Calu3 (cell line): ENCODE measurements around the gene CNTN1. TPM values are rescaled to one million over a fixed set of nuclear protein-coding genes. Genes with fewer than 3 reads are reported as not detected.

ENCODE experiments used
- BruUV-seq: library from RNA; stranded (reverse); fragments of 400-500 nt; replicated peaks from 2 replicates; lab custom pipeline; 2021; lab: Mats Ljungman, UMichigan
- CTCF ChIA-PET: fragments of 300-600 bp; sonication (Branson Sonifier 250); formaldehyde crosslinking; loops from one replicate; lab custom pipeline; 2022; ENCODE audit warnings: antibody characterized with exemption; lab: Charles Lee
- DNase-seq: peaks from one replicate; pipeline ENCODE4 v3.0.0; 2022
- H3K27ac Mint-ChIP-seq: one replicate; pipeline ENCODE4 v1.8.0; 2022; ENCODE audit warnings: mixed read lengths; ENCODE audit not compliant: unreplicated experiment
- H3K27me3 Mint-ChIP-seq: one replicate; pipeline ENCODE4 v1.8.0; 2022; ENCODE audit warnings: mixed read lengths; ENCODE audit not compliant: unreplicated experiment
- H3K36me3 Mint-ChIP-seq: one replicate; pipeline ENCODE4 v1.8.0; 2022; ENCODE audit warnings: mild to moderate bottlenecking, moderate library complexity, mixed read lengths; ENCODE audit not compliant: insufficient read depth, unreplicated experiment
- H3K4me1 Mint-ChIP-seq: one replicate; pipeline ENCODE4 v1.8.0; 2022; ENCODE audit warnings: mild to moderate bottlenecking, low read depth, mixed read lengths; ENCODE audit not compliant: unreplicated experiment
- H3K4me3 Mint-ChIP-seq: one replicate; pipeline ENCODE4 v1.8.0; 2022; ENCODE audit warnings: mild to moderate bottlenecking, low read depth, moderate library complexity, mixed read lengths; ENCODE audit not compliant: unreplicated experiment
- H3K9me3 Mint-ChIP-seq: one replicate; pipeline ENCODE4 v1.8.0; 2022; ENCODE audit warnings: low read depth, mixed read lengths; ENCODE audit not compliant: unreplicated experiment
- intact Hi-C: fragments of 100-400 bp; cut with micrococcal nuclease; formaldehyde crosslinking; loops from one replicate; pipeline ENCODE4 v1.10.0; 2022; ENCODE audit not compliant: unreplicated experiment
- total RNA-seq: library from RNA; stranded (reverse); gene quantifications from 2 replicates; pipeline ENCODE4 v1.2.3, GENCODE V29; 2022
- TF ChIP-seq, protein P1 (sequence below): fragments of 200-600 bp; IDR thresholded peaks from one replicate; pipeline ENCODE4 v1.8.0; 2022; ENCODE audit warnings: antibody characterized with exemption; ENCODE audit not compliant: unreplicated experiment

CNTN1 gene
- total RNA-seq, 1 experiment from 2014 or later: not detected

DNA sequence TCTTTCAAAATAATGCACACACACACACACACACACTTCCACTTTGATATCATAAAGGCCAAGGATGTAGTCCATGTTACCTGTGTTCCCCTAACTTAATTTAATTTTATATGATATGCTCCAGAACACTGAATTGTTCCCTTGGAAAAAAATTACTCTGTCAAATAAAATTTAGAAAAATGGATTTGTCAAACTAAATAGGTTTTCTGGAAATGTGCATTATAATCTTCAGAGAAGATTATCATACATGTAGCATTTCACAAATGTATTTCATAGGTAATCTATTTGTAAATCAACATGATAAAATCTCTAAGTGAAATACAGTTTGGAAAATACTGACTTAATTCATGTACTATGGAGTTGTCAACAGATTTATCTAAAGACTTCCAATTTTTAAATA is 68.6 kb downstream of the CNTN1 start:
- TF ChIP-seq, protein P1, sequence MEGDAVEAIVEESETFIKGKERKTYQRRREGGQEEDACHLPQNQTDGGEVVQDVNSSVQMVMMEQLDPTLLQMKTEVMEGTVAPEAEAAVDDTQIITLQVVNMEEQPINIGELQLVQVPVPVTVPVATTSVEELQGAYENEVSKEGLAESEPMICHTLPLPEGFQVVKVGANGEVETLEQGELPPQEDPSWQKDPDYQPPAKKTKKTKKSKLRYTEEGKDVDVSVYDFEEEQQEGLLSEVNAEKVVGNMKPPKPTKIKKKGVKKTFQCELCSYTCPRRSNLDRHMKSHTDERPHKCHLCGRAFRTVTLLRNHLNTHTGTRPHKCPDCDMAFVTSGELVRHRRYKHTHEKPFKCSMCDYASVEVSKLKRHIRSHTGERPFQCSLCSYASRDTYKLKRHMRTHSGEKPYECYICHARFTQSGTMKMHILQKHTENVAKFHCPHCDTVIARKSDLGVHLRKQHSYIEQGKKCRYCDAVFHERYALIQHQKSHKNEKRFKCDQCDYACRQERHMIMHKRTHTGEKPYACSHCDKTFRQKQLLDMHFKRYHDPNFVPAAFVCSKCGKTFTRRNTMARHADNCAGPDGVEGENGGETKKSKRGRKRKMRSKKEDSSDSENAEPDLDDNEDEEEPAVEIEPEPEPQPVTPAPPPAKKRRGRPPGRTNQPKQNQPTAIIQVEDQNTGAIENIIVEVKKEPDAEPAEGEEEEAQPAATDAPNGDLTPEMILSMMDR: no peak
- Mint-ChIP-seq H3K27me3 (no peaks in the 10 kb centered on the region), H3K36me3 (no peaks in the 10 kb centered on the region), H3K9me3 (no peaks in the 10 kb centered on the region), H3K4me3 (no peak overlapping the region), H3K27ac (no peak overlapping the region), H3K4me1 (no peaks in the 10 kb centered on the region)
- intact Hi-C loops: loop anchor here (5.0 kb wide), 1 partner anchor 161 kb away; no protein-coding TSS in a partner anchor
- no TSS peak for BruUV-seq
- CTCF ChIA-PET: no interaction called here
- DNase-seq: no peak

DNA sequence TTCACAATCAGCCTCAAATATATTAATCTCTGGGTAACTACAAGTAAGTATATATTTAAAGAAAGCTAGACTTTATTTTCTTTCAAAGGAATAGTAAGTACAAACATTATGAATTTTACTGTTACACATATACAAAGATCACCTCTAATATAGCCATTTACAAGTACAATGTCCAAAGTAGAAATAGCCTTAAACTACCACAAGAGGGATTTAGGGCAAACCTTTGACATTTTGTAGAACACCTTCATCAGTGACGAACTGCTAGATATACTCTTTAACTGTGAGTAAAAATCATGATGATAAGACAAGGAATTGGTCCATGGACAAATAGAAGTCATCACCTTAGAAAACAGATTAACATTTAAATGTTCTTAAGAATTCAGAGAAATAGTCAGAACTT is 69.8 kb downstream of the CNTN1 start:
- peaks cover 4% of the 10 kb centered on the region for H3K36me3 Mint-ChIP-seq
- intact Hi-C loops: loop anchor here (5.0 kb wide), 1 partner anchor 160 kb away; no protein-coding TSS in a partner anchor
- CTCF ChIA-PET: no interaction called here
- H3K27me3 Mint-ChIP-seq: no peaks in the 10 kb centered on the region
- H3K27ac Mint-ChIP-seq: no peak overlapping the region
- BruUV-seq: no TSS peak
- no peaks in the 10 kb centered on the region for H3K9me3 Mint-ChIP-seq
- no peak for DNase-seq
- no peaks in the 10 kb centered on the region for H3K4me1 Mint-ChIP-seq
- TF ChIP-seq, protein P1: no peak
- no peak overlapping the region for H3K4me3 Mint-ChIP-seq

DNA sequence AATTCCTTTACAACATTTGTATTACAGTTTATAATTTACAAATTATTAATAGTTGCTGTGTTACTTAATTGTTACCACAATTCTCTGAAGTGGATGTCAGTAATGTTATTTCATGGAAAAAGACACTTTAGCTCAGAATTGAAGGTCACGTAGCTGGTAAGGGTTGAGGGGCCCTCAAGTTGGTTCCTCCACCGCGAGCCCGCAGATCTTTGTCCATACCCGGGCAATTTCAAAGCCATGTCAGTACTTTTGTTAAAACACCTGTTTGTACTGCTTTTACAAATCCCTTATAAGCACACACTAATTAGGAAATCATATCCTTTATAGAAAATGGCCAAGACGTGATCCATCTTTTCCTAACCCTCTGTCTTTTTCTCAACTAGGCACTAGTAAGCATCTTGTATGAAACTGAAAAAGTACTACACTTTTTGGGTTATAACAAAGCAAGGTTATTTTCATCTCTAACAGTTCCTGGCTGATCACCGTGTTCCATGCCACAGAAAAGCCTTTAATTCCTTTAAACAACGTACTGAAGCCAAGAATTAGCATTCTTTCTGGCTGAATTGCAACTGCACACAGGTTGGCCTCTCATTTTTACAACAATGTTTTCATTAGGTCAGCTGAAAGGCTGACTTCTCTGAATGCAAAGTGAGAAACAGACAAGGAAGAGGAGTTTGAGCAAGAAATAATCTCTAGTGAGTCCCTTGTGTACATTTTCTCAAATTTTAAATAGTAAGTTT is 76.1 kb downstream of the CNTN1 start:
- Mint-ChIP-seq H3K4me3 (no peak overlapping the region), H3K9me3 (no peaks in the 10 kb centered on the region), H3K4me1 (no peaks in the 10 kb centered on the region), H3K27me3 (no peaks in the 10 kb centered on the region), H3K27ac (no peak overlapping the region), H3K36me3 (peaks cover 4% of the 10 kb centered on the region)
- no peak for DNase-seq
- BruUV-seq: no TSS peak
- CTCF ChIA-PET: no interaction called here
- TF ChIP-seq, protein P1: no peak
- intact Hi-C loops: no loop called here

DNA sequence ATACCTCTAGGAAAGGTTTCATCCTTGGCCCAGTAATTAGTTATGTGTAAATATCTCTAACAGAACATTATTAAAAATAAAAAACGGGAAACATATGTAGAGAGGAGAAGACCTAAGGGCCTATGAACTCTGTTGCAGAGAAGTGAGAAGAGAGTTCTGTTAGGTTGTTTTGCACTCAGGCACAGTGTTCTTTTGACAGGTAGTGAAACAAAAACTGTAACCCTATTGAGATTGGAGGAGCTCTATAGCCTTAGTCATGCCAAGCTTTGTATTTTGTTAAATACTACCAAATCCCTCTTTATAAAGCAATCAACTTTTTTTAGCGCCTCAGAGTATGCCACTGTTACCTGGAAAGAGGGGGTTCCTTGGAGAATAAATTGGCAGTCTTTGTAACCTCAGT is 77.6 kb downstream of the CNTN1 start:
- H3K27me3 Mint-ChIP-seq: no peaks in the 10 kb centered on the region
- H3K4me1 Mint-ChIP-seq: no peaks in the 10 kb centered on the region
- BruUV-seq: no TSS peak
- no peaks in the 10 kb centered on the region for H3K9me3 Mint-ChIP-seq
- H3K36me3 Mint-ChIP-seq: peaks cover 4% of the 10 kb centered on the region
- intact Hi-C loops: no loop called here
- no peak overlapping the region for H3K27ac Mint-ChIP-seq
- no peak for DNase-seq
- TF ChIP-seq, protein P1: no peak
- CTCF ChIA-PET: no interaction called here
- no peak overlapping the region for H3K4me3 Mint-ChIP-seq
